WTC11 (cell line): ENCODE data around the gene IGSF23. TPM values are rescaled to one million over a fixed set of nuclear protein-coding genes. Genes with fewer than 3 reads are reported as not detected.

Experiments
- ATAC-seq: fragments of 200-7000 bp; cut with Tn5 transposase; 2 replicates; pipeline ENCODE4 v1.10.0; 2021; ENCODE audit warnings: mild to moderate bottlenecking, moderate library complexity
- CTCF ChIA-PET: fragments of 300-600 bp; sonication (Branson Sonifier 250); formaldehyde crosslinking; loops from one replicate; lab custom pipeline; 2021; ENCODE audit warnings: antibody characterized with exemption; lab: Charles Lee
- POLR2A ChIA-PET: fragments of 350-600 bp; sonication (Branson Sonifier 250); formaldehyde crosslinking; loops from one replicate; lab custom pipeline; 2021; ENCODE audit warnings: antibody characterized with exemption; lab: Charles Lee
- DNase-seq: peaks from one replicate; pipeline ENCODE4 v3.0.0; 2021; ENCODE audit warnings: low spot score
- H3K27ac Mint-ChIP-seq: 2 replicates; pipeline ENCODE4 v1.8.0; 2021; ENCODE audit warnings: mixed read lengths
- H3K27me3 Mint-ChIP-seq: 2 replicates; pipeline ENCODE4 v1.8.0; 2021; ENCODE audit warnings: low read depth, mild to moderate bottlenecking, moderate library complexity, mixed read lengths
- H3K36me3 Mint-ChIP-seq: 2 replicates; pipeline ENCODE4 v1.8.0; 2021; ENCODE audit warnings: mixed read lengths
- H3K4me1 Mint-ChIP-seq: 2 replicates; pipeline ENCODE4 v1.8.0; 2022; ENCODE audit warnings: mixed read lengths
- H3K4me3 Mint-ChIP-seq: 2 replicates; pipeline ENCODE4 v1.8.0; 2021; ENCODE audit warnings: mild to moderate bottlenecking, moderate library complexity, mixed read lengths
- H3K9me3 Mint-ChIP-seq: 2 replicates; pipeline ENCODE4 v1.8.0; 2021; ENCODE audit warnings: mixed read lengths
- GRHL2 ChIP-seq: fragments of 250-450 bp; sonication (Bioruptor Pico); IDR thresholded peaks from 2 replicates; pipeline ENCODE4 v1.8.0; 2022; ENCODE audit warnings: mild to moderate bottlenecking, moderate library complexity; ENCODE audit not compliant: insufficient replicate concordance, severe bottlenecking
- IRF2 ChIP-seq: sonication (generic); formaldehyde crosslinking; IDR thresholded peaks from 2 replicates; pipeline ENCODE4 v1.8.0; 2022; ENCODE audit warnings: low read depth, missing genetic modification reagents, borderline replicate concordance
- JUN ChIP-seq: sonication (generic); formaldehyde crosslinking; IDR thresholded peaks from 2 replicates; pipeline ENCODE4 v1.8.0; 2023; ENCODE audit warnings: mild to moderate bottlenecking, missing genetic modification reagents
- MXD4 ChIP-seq: fragments of 250-450 bp; sonication (Bioruptor Pico); IDR thresholded peaks from 2 replicates; pipeline ENCODE4 v1.8.0; 2021; ENCODE audit warnings: mild to moderate bottlenecking, moderate library complexity, borderline replicate concordance
- NR3C1 ChIP-seq: sonication (generic); formaldehyde crosslinking; conservative IDR thresholded peaks from 2 replicates; pipeline ENCODE4 v1.8.1; 2023; ENCODE audit warnings: low read depth, mild to moderate bottlenecking, missing genetic modification reagents
- RELA ChIP-seq: sonication (generic); formaldehyde crosslinking; IDR thresholded peaks from 2 replicates; pipeline ENCODE4 v1.8.1; 2022; ENCODE audit warnings: missing genetic modification reagents, mild to moderate bottlenecking, borderline replicate concordance
- RORB ChIP-seq: fragments of 250-450 bp; sonication (Bioruptor Pico); IDR thresholded peaks from 2 replicates; pipeline ENCODE4 v1.9.0; 2021; ENCODE audit warnings: mild to moderate bottlenecking
- TEAD4 ChIP-seq: sonication (generic); formaldehyde crosslinking; IDR thresholded peaks from 2 replicates; pipeline ENCODE4 v1.8.0; 2022; ENCODE audit warnings: mild to moderate bottlenecking, missing genetic modification reagents
- ZNF396 ChIP-seq: fragments of 250-450 bp; sonication (Bioruptor Pico); IDR thresholded peaks from 2 replicates; pipeline ENCODE4 v1.8.0; 2021; ENCODE audit warnings: mild to moderate bottlenecking, moderate library complexity, borderline replicate concordance
- ZNF416 ChIP-seq: fragments of 250-450 bp; sonication (Bioruptor Pico); IDR thresholded peaks from 2 replicates; pipeline ENCODE4 v1.9.0; 2021; ENCODE audit warnings: mild to moderate bottlenecking, inconsistent platforms
- total RNA-seq: library from RNA; stranded (reverse); gene quantifications from 3 replicates; pipeline ENCODE4 v1.2.3, GENCODE V29; 2021
- TF ChIP-seq, protein P1 (sequence below): sonication (generic); formaldehyde crosslinking; IDR thresholded peaks from 2 replicates; pipeline ENCODE4 v1.8.0; 2022; ENCODE audit warnings: mild to moderate bottlenecking, missing genetic modification reagents
- TF ChIP-seq, protein P2 (sequence below): sonication (generic); formaldehyde crosslinking; IDR thresholded peaks from 2 replicates; pipeline ENCODE4 v1.8.1; 2022; ENCODE audit warnings: mild to moderate bottlenecking, moderate library complexity, missing genetic modification reagents
- TF ChIP-seq, protein P3 (sequence below): sonication (generic); formaldehyde crosslinking; IDR thresholded peaks from 2 replicates; pipeline ENCODE4 v1.8.1; 2022; ENCODE audit warnings: low read depth, mild to moderate bottlenecking, moderate library complexity, missing genetic modification reagents, borderline replicate concordance
- TF ChIP-seq, protein P4 (sequence below): sonication (generic); formaldehyde crosslinking; IDR thresholded peaks from 2 replicates; pipeline ENCODE4 v1.8.0; 2022; ENCODE audit warnings: missing genetic modification reagents
- TF ChIP-seq, protein P5 (sequence below): fragments of 250-450 bp; sonication (Bioruptor Pico); IDR thresholded peaks from 2 replicates; pipeline ENCODE4 v1.9.0; 2021; ENCODE audit warnings: moderate library complexity, mild to moderate bottlenecking, inconsistent platforms, borderline replicate concordance
- TF ChIP-seq, protein P6 (sequence below): sonication (generic); formaldehyde crosslinking; conservative IDR thresholded peaks from 2 replicates; pipeline ENCODE4 v1.8.1; 2022; ENCODE audit warnings: mild to moderate bottlenecking, missing genetic modification reagents
- TF ChIP-seq, protein P7 (sequence below): sonication (generic); formaldehyde crosslinking; IDR thresholded peaks from 2 replicates; pipeline ENCODE4 v1.8.0; 2022; ENCODE audit warnings: mild to moderate bottlenecking, missing genetic modification reagents

The IGSF23 gene
- total RNA-seq, 1 experiment from 2014 or later = not detected

DNA sequence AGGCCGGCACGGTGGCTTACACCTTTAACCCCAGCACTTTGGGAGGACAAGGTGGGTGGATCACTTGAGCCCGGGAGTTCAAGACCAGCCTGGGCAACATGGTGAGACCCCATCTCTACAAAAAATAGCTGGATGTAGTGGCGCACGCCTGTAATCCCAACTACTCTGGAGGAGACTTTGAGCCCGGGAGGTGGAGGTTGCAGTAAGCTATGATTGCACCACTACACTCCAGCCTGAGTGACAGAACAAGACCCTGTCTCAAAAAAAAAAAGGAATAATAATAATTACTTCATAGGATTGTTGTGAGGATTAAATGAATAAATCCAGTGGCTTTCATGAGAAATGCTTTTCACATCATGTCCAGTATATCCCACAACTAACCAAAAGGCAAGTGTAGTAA lies 8.0 kb downstream of the IGSF23 start:
- ChIA-PET CTCF (interaction anchor here (0.7 to 3.6 kb wide), 3 partner anchors 11 to 336 kb away, joined by 3 to 17 read pairs (median 6); no protein-coding TSS in a partner anchor), POLR2A (no interaction called here)
- Mint-ChIP-seq H3K36me3 (no peaks in the 10 kb centered on the region), H3K27me3 (peaks cover 3% of the 10 kb centered on the region), H3K4me3 (no peak overlapping the region), H3K9me3 (0 out of 2 replicates have a peak, but pooled peaks cover 5% of the 10 kb centered on the region), H3K27ac (no peak overlapping the region), H3K4me1 (no peaks in the 10 kb centered on the region)
- TF ChIP-seq NR3C1 (CRISPR knock-in tag) = no peak
- TF ChIP-seq, protein P1, sequence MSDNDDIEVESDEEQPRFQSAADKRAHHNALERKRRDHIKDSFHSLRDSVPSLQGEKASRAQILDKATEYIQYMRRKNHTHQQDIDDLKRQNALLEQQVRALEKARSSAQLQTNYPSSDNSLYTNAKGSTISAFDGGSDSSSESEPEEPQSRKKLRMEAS (CRISPR knock-in tag) = no peak
- TF ChIP-seq, protein P2, sequence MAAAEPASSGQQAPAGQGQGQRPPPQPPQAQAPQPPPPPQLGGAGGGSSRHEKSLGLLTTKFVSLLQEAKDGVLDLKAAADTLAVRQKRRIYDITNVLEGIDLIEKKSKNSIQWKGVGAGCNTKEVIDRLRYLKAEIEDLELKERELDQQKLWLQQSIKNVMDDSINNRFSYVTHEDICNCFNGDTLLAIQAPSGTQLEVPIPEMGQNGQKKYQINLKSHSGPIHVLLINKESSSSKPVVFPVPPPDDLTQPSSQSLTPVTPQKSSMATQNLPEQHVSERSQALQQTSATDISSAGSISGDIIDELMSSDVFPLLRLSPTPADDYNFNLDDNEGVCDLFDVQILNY (CRISPR knock-in tag) = no peak
- TF ChIP-seq, protein P3, sequence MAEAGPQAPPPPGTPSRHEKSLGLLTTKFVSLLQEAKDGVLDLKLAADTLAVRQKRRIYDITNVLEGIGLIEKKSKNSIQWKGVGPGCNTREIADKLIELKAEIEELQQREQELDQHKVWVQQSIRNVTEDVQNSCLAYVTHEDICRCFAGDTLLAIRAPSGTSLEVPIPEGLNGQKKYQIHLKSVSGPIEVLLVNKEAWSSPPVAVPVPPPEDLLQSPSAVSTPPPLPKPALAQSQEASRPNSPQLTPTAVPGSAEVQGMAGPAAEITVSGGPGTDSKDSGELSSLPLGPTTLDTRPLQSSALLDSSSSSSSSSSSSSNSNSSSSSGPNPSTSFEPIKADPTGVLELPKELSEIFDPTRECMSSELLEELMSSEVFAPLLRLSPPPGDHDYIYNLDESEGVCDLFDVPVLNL (CRISPR knock-in tag) = no peak
- no peak for DNase-seq
- no peak for ATAC-seq

DNA sequence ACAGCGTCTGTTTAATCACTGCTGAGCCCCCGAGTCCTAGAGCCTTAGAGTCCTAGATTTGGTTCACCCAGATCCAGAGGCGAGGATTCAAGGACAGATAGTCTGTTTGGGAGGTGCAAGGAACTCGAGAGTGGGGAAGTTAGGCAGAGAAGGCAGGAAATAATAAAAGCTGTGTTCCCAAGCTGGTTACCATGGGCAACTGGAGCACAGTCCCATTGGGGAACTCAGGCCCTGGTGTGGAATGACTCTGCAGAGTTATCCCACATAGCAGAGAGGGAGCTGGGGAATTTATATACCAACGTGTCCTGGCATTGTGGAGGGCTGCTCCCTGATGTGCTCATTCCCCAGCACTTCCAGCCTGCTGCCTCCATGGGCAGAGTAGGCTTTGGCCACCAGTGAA lies 9.7 kb downstream of the IGSF23 start:
- Mint-ChIP-seq H3K4me1 (no peaks in the 10 kb centered on the region), H3K4me3 (no peak overlapping the region), H3K9me3 (0 out of 2 replicates have a peak, but pooled peaks cover 5% of the 10 kb centered on the region), H3K36me3 (no peaks in the 10 kb centered on the region), H3K27me3 (peaks cover 3% of the 10 kb centered on the region), H3K27ac (no peak overlapping the region)
- CTCF ChIA-PET = interaction anchor here (1.1 to 3.6 kb wide), 3 partner anchors 40 to 52 kb away, joined by 3 to 17 read pairs (median 4); no protein-coding TSS in a partner anchor
- DNase-seq = no peak
- no peak for ATAC-seq
- POLR2A ChIA-PET = no interaction called here
- TF ChIP-seq ZNF396 (no peak), MXD4 (CRISPR knock-in tag) (no peak), RORB (CRISPR knock-in tag) (no peak), TEAD4 (CRISPR knock-in tag) (no peak), RELA (CRISPR knock-in tag) (no peak), ZNF416 (CRISPR knock-in tag) (no peak), NR3C1 (CRISPR knock-in tag) (no peak), GRHL2 (CRISPR knock-in tag) (no peak), IRF2 (CRISPR knock-in tag) (no peak), JUN (CRISPR knock-in tag) (no peak)
- TF ChIP-seq, protein P4, sequence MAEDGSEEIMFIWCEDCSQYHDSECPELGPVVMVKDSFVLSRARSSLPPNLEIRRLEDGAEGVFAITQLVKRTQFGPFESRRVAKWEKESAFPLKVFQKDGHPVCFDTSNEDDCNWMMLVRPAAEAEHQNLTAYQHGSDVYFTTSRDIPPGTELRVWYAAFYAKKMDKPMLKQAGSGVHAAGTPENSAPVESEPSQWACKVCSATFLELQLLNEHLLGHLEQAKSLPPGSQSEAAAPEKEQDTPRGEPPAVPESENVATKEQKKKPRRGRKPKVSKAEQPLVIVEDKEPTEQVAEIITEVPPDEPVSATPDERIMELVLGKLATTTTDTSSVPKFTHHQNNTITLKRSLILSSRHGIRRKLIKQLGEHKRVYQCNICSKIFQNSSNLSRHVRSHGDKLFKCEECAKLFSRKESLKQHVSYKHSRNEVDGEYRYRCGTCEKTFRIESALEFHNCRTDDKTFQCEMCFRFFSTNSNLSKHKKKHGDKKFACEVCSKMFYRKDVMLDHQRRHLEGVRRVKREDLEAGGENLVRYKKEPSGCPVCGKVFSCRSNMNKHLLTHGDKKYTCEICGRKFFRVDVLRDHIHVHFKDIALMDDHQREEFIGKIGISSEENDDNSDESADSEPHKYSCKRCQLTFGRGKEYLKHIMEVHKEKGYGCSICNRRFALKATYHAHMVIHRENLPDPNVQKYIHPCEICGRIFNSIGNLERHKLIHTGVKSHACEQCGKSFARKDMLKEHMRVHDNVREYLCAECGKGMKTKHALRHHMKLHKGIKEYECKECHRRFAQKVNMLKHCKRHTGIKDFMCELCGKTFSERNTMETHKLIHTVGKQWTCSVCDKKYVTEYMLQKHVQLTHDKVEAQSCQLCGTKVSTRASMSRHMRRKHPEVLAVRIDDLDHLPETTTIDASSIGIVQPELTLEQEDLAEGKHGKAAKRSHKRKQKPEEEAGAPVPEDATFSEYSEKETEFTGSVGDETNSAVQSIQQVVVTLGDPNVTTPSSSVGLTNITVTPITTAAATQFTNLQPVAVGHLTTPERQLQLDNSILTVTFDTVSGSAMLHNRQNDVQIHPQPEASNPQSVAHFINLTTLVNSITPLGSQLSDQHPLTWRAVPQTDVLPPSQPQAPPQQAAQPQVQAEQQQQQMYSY (CRISPR knock-in tag) = no peak
- TF ChIP-seq, protein P5, sequence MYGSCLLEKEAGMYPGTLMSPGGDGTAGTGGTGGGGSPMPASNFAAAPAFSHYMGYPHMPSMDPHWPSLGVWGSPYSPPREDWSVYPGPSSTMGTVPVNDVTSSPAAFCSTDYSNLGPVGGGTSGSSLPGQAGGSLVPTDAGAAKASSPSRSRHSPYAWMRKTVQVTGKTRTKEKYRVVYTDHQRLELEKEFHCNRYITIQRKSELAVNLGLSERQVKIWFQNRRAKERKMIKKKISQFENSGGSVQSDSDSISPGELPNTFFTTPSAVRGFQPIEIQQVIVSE (CRISPR knock-in tag) = no peak
- TF ChIP-seq, protein P6, sequence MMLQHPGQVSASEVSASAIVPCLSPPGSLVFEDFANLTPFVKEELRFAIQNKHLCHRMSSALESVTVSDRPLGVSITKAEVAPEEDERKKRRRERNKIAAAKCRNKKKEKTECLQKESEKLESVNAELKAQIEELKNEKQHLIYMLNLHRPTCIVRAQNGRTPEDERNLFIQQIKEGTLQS (CRISPR knock-in tag) = no peak
- TF ChIP-seq, protein P7, sequence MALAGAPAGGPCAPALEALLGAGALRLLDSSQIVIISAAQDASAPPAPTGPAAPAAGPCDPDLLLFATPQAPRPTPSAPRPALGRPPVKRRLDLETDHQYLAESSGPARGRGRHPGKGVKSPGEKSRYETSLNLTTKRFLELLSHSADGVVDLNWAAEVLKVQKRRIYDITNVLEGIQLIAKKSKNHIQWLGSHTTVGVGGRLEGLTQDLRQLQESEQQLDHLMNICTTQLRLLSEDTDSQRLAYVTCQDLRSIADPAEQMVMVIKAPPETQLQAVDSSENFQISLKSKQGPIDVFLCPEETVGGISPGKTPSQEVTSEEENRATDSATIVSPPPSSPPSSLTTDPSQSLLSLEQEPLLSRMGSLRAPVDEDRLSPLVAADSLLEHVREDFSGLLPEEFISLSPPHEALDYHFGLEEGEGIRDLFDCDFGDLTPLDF = no peak
